ENCODE measurements around the gene MLN.

Gene MLN

GRCh38 chr6:33750244-33750991 is 53.4 kb downstream of the MLN start:
- TF ChIP-seq CTCF (IDR thresholded peaks at IDR 0.05; ENCODE audit: insufficient read depth, missing control alignments): no peak
- FAIRE-seq (no peak), DNase-seq (ENCODE audit: insufficient read length, low spot score) (no peak)

GRCh38 chr6:33749401-33749800 is 54.4 kb downstream of the MLN start:
- TF ChIP-seq CTCF (IDR thresholded peaks at IDR 0.05; ENCODE audit: insufficient read depth, missing control alignments): no peak
- FAIRE-seq: no peak
- DNase-seq (ENCODE audit: insufficient read length, low spot score): no peak

DNA sequence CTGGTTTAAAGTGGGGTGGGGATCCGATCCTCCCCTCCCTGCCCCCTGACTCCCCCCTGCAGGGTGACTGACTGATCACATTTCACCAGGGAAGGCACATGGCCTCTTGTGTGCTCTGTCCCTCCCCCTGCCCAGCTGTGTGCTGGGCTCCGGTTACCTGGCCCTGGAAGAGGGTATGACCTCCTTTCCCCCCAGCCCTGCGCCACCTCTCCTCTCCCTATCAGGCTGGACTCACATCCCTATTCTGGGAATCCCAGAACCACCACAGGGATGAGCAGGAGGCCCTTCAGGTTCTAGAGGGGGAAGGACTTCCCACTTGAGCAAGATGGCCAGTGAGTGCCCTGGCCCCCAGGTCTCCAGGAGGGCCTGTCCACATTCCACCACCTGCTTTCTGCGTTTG is 55.0 kb downstream of the MLN start:
- no peak for TF ChIP-seq CTCF (IDR thresholded peaks at IDR 0.05; ENCODE audit: insufficient read depth, missing control alignments)
- FAIRE-seq (no peak), DNase-seq (ENCODE audit: insufficient read length, low spot score) (no peak)

- TF ChIP-seq CTCF (IDR thresholded peaks at IDR 0.05; ENCODE audit: insufficient read depth, missing control alignments): no peak
- no peak for DNase-seq (ENCODE audit: insufficient read length, low spot score)
- no peak for FAIRE-seq
Observed at GRCh38 chr6:33747823-33748222, 56.0 kb downstream of the MLN start.

- no peak for TF ChIP-seq CTCF (IDR thresholded peaks at IDR 0.05; ENCODE audit: insufficient read depth, missing control alignments)
- no peak for FAIRE-seq
- no peak for DNase-seq (ENCODE audit: insufficient read length, low spot score)
Observed at GRCh38 chr6:33746651-33747100, 57.1 kb downstream of the MLN start, which contains the start of gene IP6K3. IP6K3 (minus strand) TSS chr6:33746905; CDS start chr6:33735476, 11,429 bp downstream.

DNA sequence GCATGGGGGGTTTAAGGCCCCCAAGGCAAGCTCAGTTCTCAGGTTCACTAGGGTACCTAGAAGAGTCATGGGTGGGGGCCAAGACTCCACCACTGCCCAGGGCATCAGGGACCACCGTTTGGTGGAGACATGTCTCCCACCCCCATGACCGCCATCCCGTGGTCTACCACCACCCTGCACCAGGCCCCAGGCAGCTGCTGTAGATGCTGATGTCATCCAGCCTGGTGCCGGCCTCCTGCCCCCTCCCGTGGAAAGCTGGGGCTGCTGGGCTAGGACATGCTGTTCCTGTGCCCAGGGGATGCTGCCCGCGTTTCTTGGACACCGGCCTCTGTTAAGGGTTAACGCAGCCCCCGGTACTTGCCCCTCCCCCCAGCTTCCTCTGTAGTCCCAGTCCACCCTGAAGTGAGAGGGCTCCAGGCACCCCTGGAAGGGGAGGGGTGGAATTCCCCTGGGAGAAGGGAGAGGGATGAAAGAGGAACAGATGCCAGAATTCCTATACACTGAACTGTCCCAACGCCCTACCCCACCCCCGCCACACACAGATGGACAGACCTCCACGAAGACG is 57.7 kb downstream of the MLN start:
- no peak for DNase-seq (ENCODE audit: insufficient read length, low spot score)
- no peak for TF ChIP-seq CTCF (IDR thresholded peaks at IDR 0.05; ENCODE audit: insufficient read depth, missing control alignments)
- no peak for FAIRE-seq

GRCh38 chr6:33745548-33745947 is 58.3 kb downstream of the MLN start:
- DNase-seq (ENCODE audit: insufficient read length, low spot score) (no peak), FAIRE-seq (no peak)
- no peak for TF ChIP-seq CTCF (IDR thresholded peaks at IDR 0.05; ENCODE audit: insufficient read depth, missing control alignments)
